SK-N-SH (cell line): ENCODE data around the gene ST3GAL2. TPM values are rescaled to one million over a fixed set of nuclear protein-coding genes. Genes with fewer than 3 reads are reported as not detected.
A peak's percentile ranks its signal among the peaks of the same experiment; 100 is the strongest.

Source experiments
- CTCF ChIA-PET: fragments of 300-600, 350-600 bp; formaldehyde crosslinking; extraction: SDS; loops from one replicate; lab custom pipeline; 2021; lab: Yijun Ruan, JAX
- POLR2A ChIA-PET: fragments of 350-600 bp; sonication (Branson Sonifier 250); formaldehyde crosslinking; extraction: SDS; loops from one replicate; lab custom pipeline; 2020; ENCODE audit warnings: antibody characterized with exemption, inconsistent platforms; lab: Yijun Ruan, JAX
- DNase-seq: peaks from one replicate; pipeline ENCODE4 v3.0.0; 2012
- H2AFZ ChIP-seq: fragments of 200-600 bp; sonication (generic); 2 replicates; pipeline ENCODE4 v1.8.1; 2016; ENCODE audit warnings: antibody characterized with exemption, mild to moderate bottlenecking, low read depth
- H3F3A ChIP-seq: fragments of 200-600 bp; sonication (generic); replicated peaks from 2 replicates; pipeline ENCODE3; 2016; ENCODE audit warnings: antibody characterized with exemption, mild to moderate bottlenecking; ENCODE audit not compliant: insufficient read depth
- H3K27ac ChIP-seq, 2 experiments: fragments of 200-500 bp in 1 of 2; fragments of 200-600 bp in 1 of 2; sonication (Bioruptor generic) in 1 of 2; sonication (generic), shearing (Covaris generic) in 1 of 2; 2 replicates each; pipeline versions ENCODE4 v1.5.1 to v1.6.1; 2014 to 2016; ENCODE audit warnings: low read depth in 2 of 2, inconsistent platforms in 1 of 2, low read length in 1 of 2, mild to moderate bottlenecking in 1 of 2, mixed read lengths in 1 of 2
- H3K27me3 ChIP-seq: fragments of 200-600 bp; sonication (generic), shearing (Covaris generic); 2 replicates; pipeline ENCODE4 v1.6.1; 2016; ENCODE audit warnings: mixed run types; ENCODE audit not compliant: insufficient read depth
- H3K36me3 ChIP-seq, 2 experiments: fragments of 200-500 bp in 1 of 2; fragments of 200-600 bp in 1 of 2; sonication (Bioruptor generic) in 1 of 2; sonication (generic) in 1 of 2; replicated peaks in 1 of 2; 2 replicates each; pipeline versions ENCODE3 to v1.5.1; 2014 to 2016; ENCODE audit warnings: low read length in 1 of 2, mild to moderate bottlenecking in 1 of 2; ENCODE audit not compliant: insufficient read depth in 2 of 2, control insufficient read depth in 1 of 2
- H3K4me1 ChIP-seq, 2 experiments: fragments of 200-500 bp in 1 of 2; fragments of 200-600 bp in 1 of 2; sonication (Bioruptor generic) in 1 of 2; sonication (generic), shearing (Covaris generic) in 1 of 2; 2 replicates each; pipeline versions ENCODE4 v1.5.1 to v1.6.1; 2014 to 2016; ENCODE audit warnings: low read depth in 1 of 2, low read length in 1 of 2, mixed run types in 1 of 2; ENCODE audit not compliant: insufficient read depth in 2 of 2, control insufficient read depth in 1 of 2
- H3K4me2 ChIP-seq: fragments of 200-600 bp; sonication (generic), shearing (Covaris generic); 2 replicates; pipeline ENCODE4 v1.6.1; 2017; ENCODE audit warnings: mixed run types
- H3K4me3 ChIP-seq, 2 experiments: fragments of 200-500 bp in 1 of 2; fragments of 200-600 bp in 1 of 2; sonication (Bioruptor generic) in 1 of 2; sonication (generic), shearing (Covaris generic) in 1 of 2; 2 replicates each; pipeline versions ENCODE4 v1.5.1 to v1.8.1; 2014 to 2016; ENCODE audit warnings: low read depth in 2 of 2, inconsistent platforms in 1 of 2, low read length in 1 of 2, mild to moderate bottlenecking in 1 of 2, mixed read lengths in 1 of 2, moderate library complexity in 1 of 2
- H3K79me2 ChIP-seq: fragments of 200-600 bp; sonication (generic); 2 replicates; pipeline ENCODE4 v1.8.1; 2017; ENCODE audit warnings: mild to moderate bottlenecking; ENCODE audit not compliant: insufficient read depth
- H3K9ac ChIP-seq: fragments of 200-600 bp; sonication (generic); 2 replicates; pipeline ENCODE4 v1.6.1; 2017; ENCODE audit warnings: mixed run types
- H3K9me2 ChIP-seq: fragments of 200-600 bp; sonication (generic); 2 replicates; pipeline ENCODE4 v1.6.1; 2017; ENCODE audit warnings: mixed run types
- H3K9me3 ChIP-seq: fragments of 200-600 bp; sonication (generic); 2 replicates; pipeline ENCODE4 v1.6.1; 2017; ENCODE audit warnings: mixed run types, mild to moderate bottlenecking, moderate library complexity
- H4K20me1 ChIP-seq: fragments of 200-600 bp; sonication (generic); 2 replicates; pipeline ENCODE4 v1.6.1; 2017; ENCODE audit warnings: mild to moderate bottlenecking, mixed run types; ENCODE audit not compliant: insufficient read depth
- CHD2 ChIP-seq: fragments of 150-350 bp; IDR thresholded peaks from 2 replicates; pipeline ENCODE4 v1.6.1; 2018; ENCODE audit warnings: low read length; ENCODE audit not compliant: partially characterized antibody
- ELF1 ChIP-seq: IDR thresholded peaks from 2 replicates; pipeline ENCODE4 v1.4.0; 2012
- EP300 ChIP-seq, 2 experiments: IDR thresholded peaks; 2 replicates each; pipeline versions ENCODE4 v1.4.0 to v1.6.1; 2012; ENCODE audit warnings: borderline replicate concordance in 1 of 2, low read depth in 1 of 2, low read length in 1 of 2
- EZH2phosphoT487 ChIP-seq: fragments of 200-600 bp; sonication (generic); IDR thresholded peaks from 2 replicates; pipeline ENCODE4 v1.6.1; 2017; ENCODE audit warnings: low read depth, mixed run types, mild to moderate bottlenecking, antibody characterized with exemption, moderate library complexity, borderline replicate concordance
- FOXJ3 ChIP-seq: sonication (generic); formaldehyde crosslinking; IDR thresholded peaks from 2 replicates; pipeline ENCODE4 v1.5.1; 2020; ENCODE audit warnings: mild to moderate bottlenecking, missing genetic modification reagents
- FOXM1 ChIP-seq: IDR thresholded peaks from 2 replicates; pipeline ENCODE4 v1.4.0; 2012; ENCODE audit warnings: low read depth, mild to moderate bottlenecking
- GATA2 ChIP-seq: sonication (generic); formaldehyde crosslinking; IDR thresholded peaks from 2 replicates; pipeline ENCODE4 v1.5.0; 2020; ENCODE audit warnings: mild to moderate bottlenecking, missing genetic modification reagents
- JUND ChIP-seq: IDR thresholded peaks from 2 replicates; pipeline ENCODE4 v1.4.0; 2012
- MEF2A ChIP-seq: IDR thresholded peaks from 2 replicates; pipeline ENCODE4 v1.4.0; 2012; ENCODE audit warnings: low read depth, borderline replicate concordance
- NFIC ChIP-seq: IDR thresholded peaks from 2 replicates; pipeline ENCODE4 v1.4.0; 2012; ENCODE audit warnings: borderline replicate concordance
- RAD21 ChIP-seq: IDR thresholded peaks from 2 replicates; pipeline ENCODE4 v1.6.1; 2012; ENCODE audit warnings: mild to moderate bottlenecking, low read length
- REST ChIP-seq: IDR thresholded peaks from 2 replicates; pipeline ENCODE4 v1.6.1; 2012; ENCODE audit warnings: mild to moderate bottlenecking, low read depth, low read length, moderate library complexity
- RXRA ChIP-seq: IDR thresholded peaks from 2 replicates; pipeline ENCODE4 v1.4.0; 2012; ENCODE audit warnings: low read depth, mild to moderate bottlenecking, borderline replicate concordance
- SMC3 ChIP-seq: IDR thresholded peaks from 2 replicates; pipeline ENCODE4 v1.6.1; 2012; ENCODE audit warnings: low read depth, low read length, improper control_type of control experiment
- TAF1 ChIP-seq: IDR thresholded peaks from 2 replicates; pipeline ENCODE4 v1.6.1; 2012; ENCODE audit warnings: low read depth, mild to moderate bottlenecking, low read length, moderate library complexity, borderline replicate concordance
- TEAD4 ChIP-seq: IDR thresholded peaks from 2 replicates; pipeline ENCODE4 v1.4.0; 2012; ENCODE audit warnings: mild to moderate bottlenecking, borderline replicate concordance; ENCODE audit not compliant: insufficient read depth
- USF1 ChIP-seq: IDR thresholded peaks from 2 replicates; pipeline ENCODE4 v1.4.0; 2012; ENCODE audit warnings: low read depth, borderline replicate concordance
- YY1 ChIP-seq: IDR thresholded peaks from 2 replicates; pipeline ENCODE4 v1.4.0; 2012; ENCODE audit warnings: low read depth, mild to moderate bottlenecking
- WGBS: methylation state at CpG from one replicate; pipeline ENCODE4 v1.1.6; 2017; ENCODE audit warnings: low lambda C conversion rate; 5-methylcytosine and 5-hydroxymethylcytosine counted together
- polyA plus RNA-seq, 3 experiments: library from polyadenylated mRNA; depleted of rRNA; stranded (reverse); fragments of >200 nt; gene quantifications; 2 replicates each; pipeline ENCODE4 v1.2.3, GENCODE V29; 2012
- TF ChIP-seq, protein P1 (sequence below): fragments of 200-600 bp; sonication (generic); IDR thresholded peaks from 2 replicates; pipeline ENCODE4 v1.6.1; 2017; ENCODE audit warnings: antibody characterized with exemption, mild to moderate bottlenecking, moderate library complexity
- TF ChIP-seq, protein P2 (sequence below): fragments of 150-350 bp; IDR thresholded peaks from 2 replicates; pipeline ENCODE4 v1.6.1; 2017; ENCODE audit warnings: antibody characterized with exemption, low read length, low read depth, borderline replicate concordance
- TF ChIP-seq, protein P3 (sequence below): IDR thresholded peaks from 2 replicates; pipeline ENCODE4; 2012
- TF ChIP-seq, protein P4 (sequence below): IDR thresholded peaks from 2 replicates; pipeline ENCODE4 v1.4.0; 2012; ENCODE audit warnings: low read depth, borderline replicate concordance

Gene ST3GAL2
- polyA plus RNA-seq, 1 of the 3 experiments (the other 2 are of a cell fraction) = 19.9 TPM

GRCh38 chr16:70437017-70437581 is 1.8 kb downstream of the ST3GAL2 start:
- peak overlapping the region; percentile 74; the same call in 1 of the 2 replicates for H3K9ac ChIP-seq
- H3K27ac ChIP-seq = peak overlapping the region; percentile 75 to 90
- H3K4me3 ChIP-seq = peak overlapping the region; percentile 73 to 78
- no peaks in the 10 kb centered on the region for H3K27me3 ChIP-seq
- peaks cover 6 to 10% of the 10 kb centered on the region in 2 experiments for H3K36me3 ChIP-seq
- peaks cover 32% of the 10 kb centered on the region for H3F3A ChIP-seq
- peak; percentile 47 for DNase-seq
- no peaks in the 10 kb centered on the region for H3K9me3 ChIP-seq
- H3K9me2 ChIP-seq = no peaks in the 10 kb centered on the region
- peaks cover 64% of the 10 kb centered on the region for H3K79me2 ChIP-seq
- peaks cover 43% of the 10 kb centered on the region for H4K20me1 ChIP-seq
- ChIA-PET CTCF (interaction anchor here (1.8 to 2.3 kb wide), 2 partner anchors 45 to 56 kb away, joined by 6 to 10 read pairs; no protein-coding TSS in a partner anchor), POLR2A (interaction anchor here (0.6 to 3.0 kb wide), 3 partner anchors 9 to 214 kb away, joined by 3 to 22 read pairs (median 8); no protein-coding TSS in a partner anchor)
- no peak overlapping the region; the same call in 1 of the 2 replicates for H2AFZ ChIP-seq
- peaks cover 27 to 49% of the 10 kb centered on the region in 2 experiments for H3K4me1 ChIP-seq
- WGBS = 60% methylated on average over 3 of the region's 5 CpGs
- H3K4me2 ChIP-seq = peak overlapping the region; percentile 100
- no peak for TF ChIP-seq TAF1
- TF ChIP-seq RAD21 = no peak
- TF ChIP-seq EZH2phosphoT487 = no peak
- no peak for TF ChIP-seq JUND
- peak; percentile 92 for TF ChIP-seq RXRA
- TF ChIP-seq REST = peak; percentile 65; the same call in 1 of the 2 replicates
- TF ChIP-seq TEAD4 = 0 out of 2 replicates have a peak, but pooled peaks have one; percentile 35
- no peak for TF ChIP-seq MEF2A
- TF ChIP-seq, protein P1, sequence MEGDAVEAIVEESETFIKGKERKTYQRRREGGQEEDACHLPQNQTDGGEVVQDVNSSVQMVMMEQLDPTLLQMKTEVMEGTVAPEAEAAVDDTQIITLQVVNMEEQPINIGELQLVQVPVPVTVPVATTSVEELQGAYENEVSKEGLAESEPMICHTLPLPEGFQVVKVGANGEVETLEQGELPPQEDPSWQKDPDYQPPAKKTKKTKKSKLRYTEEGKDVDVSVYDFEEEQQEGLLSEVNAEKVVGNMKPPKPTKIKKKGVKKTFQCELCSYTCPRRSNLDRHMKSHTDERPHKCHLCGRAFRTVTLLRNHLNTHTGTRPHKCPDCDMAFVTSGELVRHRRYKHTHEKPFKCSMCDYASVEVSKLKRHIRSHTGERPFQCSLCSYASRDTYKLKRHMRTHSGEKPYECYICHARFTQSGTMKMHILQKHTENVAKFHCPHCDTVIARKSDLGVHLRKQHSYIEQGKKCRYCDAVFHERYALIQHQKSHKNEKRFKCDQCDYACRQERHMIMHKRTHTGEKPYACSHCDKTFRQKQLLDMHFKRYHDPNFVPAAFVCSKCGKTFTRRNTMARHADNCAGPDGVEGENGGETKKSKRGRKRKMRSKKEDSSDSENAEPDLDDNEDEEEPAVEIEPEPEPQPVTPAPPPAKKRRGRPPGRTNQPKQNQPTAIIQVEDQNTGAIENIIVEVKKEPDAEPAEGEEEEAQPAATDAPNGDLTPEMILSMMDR = no peak
- no peak for TF ChIP-seq FOXM1
- TF ChIP-seq, protein P2, sequence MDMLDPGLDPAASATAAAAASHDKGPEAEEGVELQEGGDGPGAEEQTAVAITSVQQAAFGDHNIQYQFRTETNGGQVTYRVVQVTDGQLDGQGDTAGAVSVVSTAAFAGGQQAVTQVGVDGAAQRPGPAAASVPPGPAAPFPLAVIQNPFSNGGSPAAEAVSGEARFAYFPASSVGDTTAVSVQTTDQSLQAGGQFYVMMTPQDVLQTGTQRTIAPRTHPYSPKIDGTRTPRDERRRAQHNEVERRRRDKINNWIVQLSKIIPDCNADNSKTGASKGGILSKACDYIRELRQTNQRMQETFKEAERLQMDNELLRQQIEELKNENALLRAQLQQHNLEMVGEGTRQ = no peak
- peak; percentile 73 for TF ChIP-seq NFIC
- no peak for TF ChIP-seq GATA2
- peak; percentile 45 for TF ChIP-seq CHD2
- TF ChIP-seq ELF1 = no peak
- TF ChIP-seq, protein P3, sequence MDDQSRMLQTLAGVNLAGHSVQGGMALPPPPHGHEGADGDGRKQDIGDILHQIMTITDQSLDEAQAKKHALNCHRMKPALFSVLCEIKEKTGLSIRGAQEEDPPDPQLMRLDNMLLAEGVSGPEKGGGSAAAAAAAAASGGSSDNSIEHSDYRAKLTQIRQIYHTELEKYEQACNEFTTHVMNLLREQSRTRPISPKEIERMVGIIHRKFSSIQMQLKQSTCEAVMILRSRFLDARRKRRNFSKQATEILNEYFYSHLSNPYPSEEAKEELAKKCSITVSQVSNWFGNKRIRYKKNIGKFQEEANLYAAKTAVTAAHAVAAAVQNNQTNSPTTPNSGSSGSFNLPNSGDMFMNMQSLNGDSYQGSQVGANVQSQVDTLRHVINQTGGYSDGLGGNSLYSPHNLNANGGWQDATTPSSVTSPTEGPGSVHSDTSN = peak; percentile 53
- peak in 1 of 2 experiments; percentile 77; a peak in 2 of 4 replicates for TF ChIP-seq EP300 (IDR thresholded peaks at IDR 0.05; ENCODE audit: borderline replicate concordance in 1 of 2, low read depth in 1 of 2, low read length in 1 of 2)
- TF ChIP-seq YY1 = peak; percentile 46; the same call in 1 of the 2 replicates
- TF ChIP-seq FOXJ3 (CRISPR knock-in tag) = no peak
- TF ChIP-seq SMC3 = 0 out of 2 replicates have a peak, but pooled peaks have one; percentile 17
- no peak for TF ChIP-seq USF1
- TF ChIP-seq, protein P4, sequence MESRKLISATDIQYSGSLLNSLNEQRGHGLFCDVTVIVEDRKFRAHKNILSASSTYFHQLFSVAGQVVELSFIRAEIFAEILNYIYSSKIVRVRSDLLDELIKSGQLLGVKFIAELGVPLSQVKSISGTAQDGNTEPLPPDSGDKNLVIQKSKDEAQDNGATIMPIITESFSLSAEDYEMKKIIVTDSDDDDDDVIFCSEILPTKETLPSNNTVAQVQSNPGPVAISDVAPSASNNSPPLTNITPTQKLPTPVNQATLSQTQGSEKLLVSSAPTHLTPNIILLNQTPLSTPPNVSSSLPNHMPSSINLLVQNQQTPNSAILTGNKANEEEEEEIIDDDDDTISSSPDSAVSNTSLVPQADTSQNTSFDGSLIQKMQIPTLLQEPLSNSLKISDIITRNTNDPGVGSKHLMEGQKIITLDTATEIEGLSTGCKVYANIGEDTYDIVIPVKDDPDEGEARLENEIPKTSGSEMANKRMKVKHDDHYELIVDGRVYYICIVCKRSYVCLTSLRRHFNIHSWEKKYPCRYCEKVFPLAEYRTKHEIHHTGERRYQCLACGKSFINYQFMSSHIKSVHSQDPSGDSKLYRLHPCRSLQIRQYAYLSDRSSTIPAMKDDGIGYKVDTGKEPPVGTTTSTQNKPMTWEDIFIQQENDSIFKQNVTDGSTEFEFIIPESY = no peak
